Left lung (tissue), 10 donors: ENCODE data around the gene CCDC17. TPM values are rescaled to one million over a fixed set of nuclear protein-coding genes. Genes with fewer than 3 reads are reported as not detected.
A peak's percentile ranks its signal among the peaks of the same experiment; 100 is the strongest.

Source experiments
- ATAC-seq: fragments of 200-7000 bp; cut with Tn5 transposase; one replicate; pipeline ENCODE4 v1.9.1; 2020; ENCODE audit warnings: moderate library complexity
- DNase-seq, 4 donors: peaks; one replicate each; pipeline ENCODE4 v3.0.0-alpha.2; 2013 to 2020
- H3K27ac ChIP-seq, 2 donors: fragments of 200-600 bp; sonication (generic) in 1 of 2; one replicate each; pipeline versions ENCODE4 v1.5.0 to v1.8.0; 2020 to 2021
- H3K27me3 ChIP-seq, 2 donors: fragments of 200-600 bp; sonication (generic) in 1 of 2; one replicate each; pipeline versions ENCODE4 v1.5.0 to v1.8.0; 2020 to 2021
- H3K36me3 ChIP-seq, 2 donors: fragments of 200-600 bp; sonication (generic) in 1 of 2; one replicate each; pipeline versions ENCODE4 v1.5.0 to v1.8.0; 2020 to 2021
- H3K4me1 ChIP-seq, 2 donors: fragments of 200-600 bp; one replicate each; pipeline ENCODE4 v1.8.0; 2021
- H3K4me3 ChIP-seq, 2 donors: fragments of 200-600 bp; sonication (generic) in 1 of 2; one replicate each; pipeline versions ENCODE4 v1.5.0 to v1.8.0; 2020 to 2021; ENCODE audit warnings: mild to moderate bottlenecking in 1 of 2
- H3K9me3 ChIP-seq, 2 donors: fragments of 200-600 bp; sonication (generic) in 1 of 2; one replicate each; pipeline versions ENCODE4 v1.5.0 to v1.8.0; 2020 to 2021
- intact Hi-C, 2 donors: fragments of 100-400 bp; cut with DNase I; formaldehyde crosslinking; loops; one replicate each; pipeline versions ENCODE4 v1.11.2 to v1.14.2; 2022
- polyA plus RNA-seq, 6 donors: library from polyadenylated mRNA; unstranded; fragments of 120-200 nt; gene quantifications; one replicate each; pipeline ENCODE4 v1.2.1, GENCODE V29; 2013; ENCODE audit not compliant: insufficient read length in 6 of 6
- total RNA-seq, 2 donors: library from RNA; stranded (reverse); fragmentation: NEBNext Ultra II Directional; extraction: Animal tissue kit (Norgen Biotek cat#: 25700); gene quantifications; one replicate each; pipeline ENCODE4 v1.2.1, GENCODE V29; 2021
- TF ChIP-seq, protein P1 (sequence below), 2 donors: fragments of 200-600 bp; sonication (generic) in 1 of 2; IDR thresholded peaks; one replicate each; pipeline versions ENCODE4 v1.5.0 to v1.8.0; 2021; ENCODE audit warnings: antibody characterized with exemption in 2 of 2
- donor health status: DM: no; HTN: yes; CAD: no.
- donor health status: DM: no; HTN: no; CAD: no.

The CCDC17 gene
- total and polyA plus RNA-seq, 8 donors, result 0.70 to 16.2 (median 6.1) TPM

DNA sequence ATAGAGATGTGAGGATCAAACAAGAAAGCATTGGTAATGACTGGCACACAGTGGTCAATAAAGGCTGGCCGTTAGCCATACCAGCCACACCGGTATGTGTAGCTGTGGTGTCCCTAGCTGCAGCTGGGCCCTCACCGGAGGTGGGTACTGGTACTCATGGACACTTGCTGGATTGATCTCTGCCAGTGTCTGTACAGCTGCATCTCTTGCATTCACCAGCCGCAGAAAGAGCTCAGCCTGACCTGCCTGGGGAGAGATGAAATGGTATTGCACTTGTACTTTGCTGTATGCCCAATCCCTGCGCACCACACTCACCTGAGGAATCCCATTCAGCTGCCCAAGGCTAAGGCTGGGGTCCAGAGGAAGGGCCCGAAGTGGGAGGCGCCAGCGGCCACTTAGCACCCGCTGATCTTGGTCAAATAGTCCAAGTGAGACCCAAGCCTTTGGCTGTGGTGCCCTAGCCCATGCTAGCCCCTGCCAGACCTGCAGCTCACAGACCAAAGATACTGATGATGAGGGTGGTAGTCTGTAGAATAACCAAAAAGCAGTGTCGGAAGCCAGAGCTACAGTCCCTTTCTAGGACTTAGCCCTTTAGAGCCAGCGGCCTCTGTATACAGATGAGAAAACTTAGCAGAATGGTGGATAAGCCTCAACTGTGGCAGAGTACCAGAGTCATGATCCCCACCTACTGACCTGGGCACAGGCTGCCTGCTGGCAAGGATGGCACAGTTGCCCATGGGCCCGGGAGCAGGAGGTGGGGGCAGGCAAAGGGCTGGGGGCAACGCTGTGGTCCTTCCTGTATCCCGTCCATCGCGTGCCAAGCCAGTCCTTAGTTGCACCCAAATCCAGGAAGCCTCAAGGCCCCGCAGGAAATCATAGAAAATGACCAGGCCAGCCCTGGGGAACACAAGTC lies 3.0 kb downstream of the CCDC17 start:
- Histone ChIP-seq H3K4me1 (peaks cover 0 to 12% of the 10 kb centered on the region in 2 donors), H3K27ac (peak overlapping the region; percentile 17 to 70), H3K9me3 (no peaks in the 10 kb centered on the region), H3K36me3 (peaks cover 0 to 92% of the 10 kb centered on the region in 2 donors), H3K4me3 (no peak overlapping the region), H3K27me3 (no peaks in the 10 kb centered on the region)
- intact Hi-C loops, result no loop called here
- TF ChIP-seq, protein P1, sequence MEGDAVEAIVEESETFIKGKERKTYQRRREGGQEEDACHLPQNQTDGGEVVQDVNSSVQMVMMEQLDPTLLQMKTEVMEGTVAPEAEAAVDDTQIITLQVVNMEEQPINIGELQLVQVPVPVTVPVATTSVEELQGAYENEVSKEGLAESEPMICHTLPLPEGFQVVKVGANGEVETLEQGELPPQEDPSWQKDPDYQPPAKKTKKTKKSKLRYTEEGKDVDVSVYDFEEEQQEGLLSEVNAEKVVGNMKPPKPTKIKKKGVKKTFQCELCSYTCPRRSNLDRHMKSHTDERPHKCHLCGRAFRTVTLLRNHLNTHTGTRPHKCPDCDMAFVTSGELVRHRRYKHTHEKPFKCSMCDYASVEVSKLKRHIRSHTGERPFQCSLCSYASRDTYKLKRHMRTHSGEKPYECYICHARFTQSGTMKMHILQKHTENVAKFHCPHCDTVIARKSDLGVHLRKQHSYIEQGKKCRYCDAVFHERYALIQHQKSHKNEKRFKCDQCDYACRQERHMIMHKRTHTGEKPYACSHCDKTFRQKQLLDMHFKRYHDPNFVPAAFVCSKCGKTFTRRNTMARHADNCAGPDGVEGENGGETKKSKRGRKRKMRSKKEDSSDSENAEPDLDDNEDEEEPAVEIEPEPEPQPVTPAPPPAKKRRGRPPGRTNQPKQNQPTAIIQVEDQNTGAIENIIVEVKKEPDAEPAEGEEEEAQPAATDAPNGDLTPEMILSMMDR (IDR thresholded peaks at IDR 0.05), result no peak
- ATAC-seq (no peak), DNase-seq (no peak)

DNA sequence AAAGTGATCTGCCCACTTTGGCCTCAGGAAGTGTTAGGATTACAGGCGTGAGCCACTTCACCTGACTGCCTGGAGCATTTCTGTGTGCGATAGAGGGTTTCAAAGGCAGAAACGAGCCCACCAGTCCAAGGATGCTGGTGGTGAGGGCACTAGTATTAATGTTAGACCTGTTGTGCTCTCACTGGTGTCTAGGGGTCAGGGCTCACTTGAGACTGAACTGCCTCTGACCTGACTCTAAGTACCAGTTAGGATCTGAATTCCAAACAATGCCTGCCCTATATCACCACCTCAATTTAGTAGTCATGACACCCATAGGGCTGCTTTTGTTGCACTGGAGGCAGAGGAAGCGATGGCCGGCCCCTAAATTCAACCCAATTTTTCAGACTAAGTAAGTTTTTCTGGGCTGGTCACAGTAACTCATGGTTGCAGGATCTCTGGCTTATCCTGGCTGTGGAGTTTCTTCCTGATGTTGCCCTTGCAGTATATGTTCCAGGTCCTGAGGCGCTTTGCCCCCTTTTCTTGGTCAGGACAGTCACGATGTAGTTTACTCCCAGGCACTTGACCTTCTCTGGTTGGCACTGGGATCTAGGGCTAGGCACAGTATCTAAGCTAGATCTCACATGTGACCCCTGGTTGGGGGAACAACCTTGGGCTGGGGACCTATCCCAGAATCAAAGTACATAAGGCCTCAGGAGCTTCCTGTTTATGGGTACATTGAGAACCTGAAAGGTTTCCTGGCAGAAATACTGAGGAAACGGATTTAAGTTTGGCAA lies 4.5 kb downstream of the CCDC17 start:
- Histone ChIP-seq H3K9me3 (no peaks in the 10 kb centered on the region), H3K27me3 (no peaks in the 10 kb centered on the region), H3K4me3 (no peak overlapping the region), H3K27ac (peak overlapping the region in 1 of 2 donors; percentile 30), H3K36me3 (peaks cover 0 to 95% of the 10 kb centered on the region in 2 donors), H3K4me1 (peaks cover 0 to 12% of the 10 kb centered on the region in 2 donors)
- TF ChIP-seq, protein P1 (IDR thresholded peaks at IDR 0.05), result no peak
- intact Hi-C loops, result no loop called here
- no peak for DNase-seq
- ATAC-seq, result no peak

DNA sequence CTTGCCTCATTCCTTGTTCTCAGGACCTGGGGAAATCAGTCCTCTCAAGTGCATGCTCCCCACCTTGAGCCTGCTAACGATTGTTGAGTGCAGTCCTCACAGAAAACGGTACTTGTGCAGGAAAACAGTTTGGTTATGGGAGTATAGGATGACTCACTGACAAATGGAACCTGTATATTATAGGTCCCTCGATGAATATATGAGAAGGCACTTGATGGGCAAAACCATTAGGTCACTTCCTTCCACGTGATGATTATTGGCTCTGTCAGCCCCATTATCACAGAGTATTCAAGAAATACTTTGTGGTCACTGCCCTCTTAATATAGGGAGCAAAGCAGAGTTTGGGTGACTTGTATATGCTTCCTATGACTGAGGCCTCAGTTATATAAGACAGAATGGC lies 6.2 kb downstream of the CCDC17 start:
- TF ChIP-seq, protein P1 (IDR thresholded peaks at IDR 0.05), result no peak

DNA sequence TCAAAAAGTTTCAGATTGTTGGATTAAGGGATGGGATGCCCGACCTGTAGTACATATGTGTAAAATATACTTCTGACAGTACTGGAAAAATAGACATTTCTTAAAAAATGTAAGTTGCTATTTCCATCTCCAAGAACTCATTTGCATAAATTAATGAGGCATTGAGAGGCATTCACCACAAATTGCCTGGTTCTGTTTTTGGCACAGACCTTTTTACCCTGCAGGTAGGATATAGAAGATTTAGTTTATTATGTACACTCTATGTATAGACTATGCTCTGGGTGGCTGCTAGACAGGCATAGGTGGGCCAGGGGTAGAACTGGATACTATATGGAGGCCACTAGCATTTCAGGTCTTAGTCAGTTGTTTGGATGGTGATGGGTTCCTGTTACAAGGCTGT lies 8.0 kb downstream of the CCDC17 start:
- ATAC-seq (no peak), DNase-seq (no peak)
- Histone ChIP-seq H3K36me3 (peaks cover 0 to 90% of the 10 kb centered on the region in 2 donors), H3K27ac (no peak overlapping the region), H3K27me3 (no peaks in the 10 kb centered on the region), H3K4me3 (no peak overlapping the region), H3K9me3 (no peaks in the 10 kb centered on the region), H3K4me1 (no peaks in the 10 kb centered on the region)
- TF ChIP-seq, protein P1 (IDR thresholded peaks at IDR 0.05), result no peak
- intact Hi-C loops, result no loop called here

More for the DNA sequence above, 6.2 kb downstream of the CCDC17 start:
- H3K36me3 ChIP-seq, result peaks cover 0 to 95% of the 10 kb centered on the region in 2 donors
- H3K27ac ChIP-seq, result no peak overlapping the region
- no peaks in the 10 kb centered on the region for H3K9me3 ChIP-seq
- ATAC-seq (no peak), DNase-seq (no peak)
- intact Hi-C loops, result no loop called here
- H3K4me3 ChIP-seq, result no peak overlapping the region
- H3K27me3 ChIP-seq, result no peaks in the 10 kb centered on the region
- peaks cover 0 to 10% of the 10 kb centered on the region in 2 donors for H3K4me1 ChIP-seq
